Fibroblast of peridontal ligament (primary cell): ENCODE results near the gene RNF220.

Experiments
- DNase-seq: peaks from one replicate; pipeline ENCODE4 v3.0.0-alpha.2; 2010; ENCODE audit errors: extremely low read depth

The RNF220 gene

GRCh38 chr1:44652445-44653106 lies 247.5 kb downstream of the RNF220 start:
- peak; percentile 60 for DNase-seq

DNA sequence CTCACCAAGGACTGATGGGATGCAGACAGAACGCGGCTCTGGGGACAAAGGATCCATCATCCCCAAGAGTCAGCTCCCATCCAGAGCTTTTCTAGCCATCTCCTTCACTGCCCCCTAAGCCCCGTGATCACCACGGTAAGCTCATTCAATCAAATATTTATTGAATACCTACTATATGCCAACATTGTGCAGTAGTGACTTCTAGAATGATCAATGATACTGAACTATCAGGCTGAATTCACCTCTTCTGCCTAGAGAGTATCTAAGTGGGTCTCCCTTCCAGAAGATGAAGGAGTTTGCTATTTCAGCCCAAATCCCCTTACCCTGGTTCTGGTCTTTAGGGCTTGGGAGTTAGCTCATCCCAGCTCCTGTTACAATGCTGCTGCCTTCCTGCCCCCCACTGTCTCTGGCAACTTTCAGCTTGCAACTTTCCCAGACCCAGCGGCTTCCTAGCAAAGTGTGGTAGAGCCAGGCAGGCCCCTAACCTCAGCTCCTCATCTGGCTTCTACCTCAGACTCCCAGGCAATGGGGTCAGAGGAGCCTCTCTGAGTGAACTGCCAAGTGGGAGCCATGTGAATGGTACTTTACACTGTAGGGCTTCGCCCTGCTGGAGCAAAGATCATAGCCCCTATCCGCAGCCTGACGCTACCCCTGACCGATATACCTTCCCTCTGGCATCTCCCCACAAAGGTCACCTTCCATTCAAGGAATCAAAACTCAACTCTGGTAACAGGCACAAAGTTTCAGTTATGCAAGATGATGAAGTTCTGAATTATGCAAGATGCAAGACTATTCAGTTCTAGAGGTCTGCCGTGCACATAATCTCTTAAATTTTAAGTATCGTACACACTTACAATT lies 248.3 kb downstream of the RNF220 start:
- DNase-seq, result no peak

GRCh38 chr1:44654621-44655187 lies 249.6 kb downstream of the RNF220 start:
- DNase-seq, result no peak

DNA sequence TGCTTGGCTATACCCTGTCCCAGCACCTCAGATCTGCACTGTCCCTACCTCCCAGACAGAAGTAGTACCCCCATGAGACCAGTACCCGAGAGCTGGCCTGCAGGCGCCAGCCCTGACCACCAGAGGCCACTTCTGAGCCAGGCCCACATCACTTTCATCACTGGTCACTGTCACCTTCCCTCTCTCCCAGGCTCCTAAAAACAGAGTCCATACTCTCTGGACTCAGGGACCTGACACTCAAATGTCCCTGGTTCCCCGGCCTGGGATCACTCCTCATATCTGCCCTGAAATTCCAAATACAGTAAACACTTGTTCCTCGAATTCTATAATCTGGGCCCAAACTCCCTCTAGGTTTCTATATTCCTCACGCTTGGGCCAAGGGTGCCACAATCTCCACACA lies 250.6 kb downstream of the RNF220 start:
- DNase-seq, result peak; percentile 15

- DNase-seq, result no peak
Observed at GRCh38 chr1:44659566-44659965, 254.5 kb downstream of the RNF220 start.

GRCh38 chr1:44660176-44660575 lies 255.1 kb downstream of the RNF220 start:
- no peak for DNase-seq

GRCh38 chr1:44661781-44662682 lies 257.0 kb downstream of the RNF220 start:
- DNase-seq, result no peak

DNA sequence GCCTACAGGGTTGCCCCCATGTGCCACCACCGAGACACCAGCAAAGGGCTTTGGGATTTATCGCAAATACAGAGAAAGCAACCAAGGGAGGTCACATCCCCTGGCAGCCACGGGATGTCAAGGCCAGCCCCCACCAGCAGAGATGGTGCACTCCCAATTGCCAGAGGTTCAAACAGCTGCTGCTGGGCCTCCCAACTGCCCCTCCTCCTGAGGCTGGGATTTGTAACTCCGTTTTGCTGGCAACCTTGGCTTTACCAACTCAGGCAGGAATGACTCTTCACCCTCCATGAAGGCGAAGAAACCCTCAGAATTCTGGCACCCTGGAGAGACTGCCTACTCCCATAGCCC lies 257.6 kb downstream of the RNF220 start:
- DNase-seq, result no peak

GRCh38 chr1:44663417-44663816 lies 258.4 kb downstream of the RNF220 start:
- no peak for DNase-seq

DNA sequence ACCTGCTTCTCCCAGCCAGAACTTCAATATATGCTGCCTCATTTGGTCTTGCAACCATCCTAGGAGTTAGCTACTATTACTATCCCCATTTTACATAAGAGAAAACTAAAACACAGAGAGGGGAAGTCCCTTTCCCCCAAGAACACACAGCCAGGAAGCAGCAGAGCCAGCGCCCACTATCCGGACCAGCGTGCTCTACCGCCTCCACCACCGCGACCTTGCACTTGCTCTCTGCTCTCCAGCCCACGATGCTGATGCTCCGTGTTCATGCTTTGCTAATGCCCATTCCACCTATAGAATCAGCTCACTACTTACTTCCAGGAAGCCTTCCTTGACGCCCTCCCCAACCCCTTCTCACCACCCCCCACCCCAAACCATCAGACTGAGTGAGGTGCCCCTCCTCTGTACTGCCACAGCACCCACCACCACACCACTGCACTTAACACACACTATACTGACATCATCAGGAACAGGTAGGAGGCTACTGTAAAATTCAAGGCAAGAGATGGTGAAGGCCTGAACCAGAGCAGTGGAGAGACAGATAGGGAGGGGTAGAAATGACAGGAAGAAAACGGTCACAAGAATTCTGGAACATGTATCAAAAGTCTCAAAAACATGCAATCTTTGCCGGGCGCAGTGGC lies 259.8 kb downstream of the RNF220 start:
- no peak for DNase-seq

- peak; percentile 14 for DNase-seq
Observed at GRCh38 chr1:44666719-44667118, 261.7 kb downstream of the RNF220 start.

DNA sequence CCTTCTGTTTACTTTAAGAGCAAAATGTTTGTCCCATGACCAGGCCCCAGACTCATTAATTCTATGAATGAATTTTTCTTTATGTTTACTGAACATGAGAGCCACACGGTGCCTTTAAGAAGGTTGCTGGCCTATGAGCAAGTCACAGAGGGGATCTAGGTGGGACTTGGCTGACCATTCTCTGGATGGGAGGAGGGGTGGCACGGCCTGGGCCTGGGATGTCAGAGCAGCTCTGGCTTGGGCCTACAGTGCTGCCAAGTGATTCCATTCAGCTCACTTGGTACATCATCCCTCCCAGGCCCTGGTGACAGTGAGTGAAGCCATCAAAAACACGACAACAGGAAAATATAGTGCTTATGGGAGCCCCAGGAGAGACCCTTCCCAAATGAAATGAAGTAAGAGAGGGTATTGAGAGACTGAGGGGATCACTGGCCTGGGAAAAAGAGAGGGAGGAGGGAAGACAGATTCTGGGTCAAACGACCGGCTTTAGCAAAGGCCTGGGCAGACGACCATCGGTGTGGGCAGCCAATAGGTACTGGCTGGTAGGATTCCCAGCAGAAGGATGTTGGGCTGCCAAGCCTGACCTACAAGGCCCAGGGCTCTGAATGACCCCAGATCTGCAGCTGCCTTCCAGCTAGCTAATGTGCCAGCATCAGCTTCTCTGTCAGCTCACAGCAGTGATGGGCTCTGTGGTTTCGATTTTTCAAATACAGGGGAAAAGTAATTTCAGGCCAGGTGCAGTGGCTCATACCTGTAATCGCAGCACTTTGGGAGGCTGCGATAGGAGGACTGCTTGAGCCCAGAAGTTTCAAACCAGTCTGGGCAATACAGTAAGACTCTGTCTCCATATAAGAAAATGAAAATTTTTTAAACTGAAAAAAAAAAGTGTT lies 265.9 kb downstream of the RNF220 start:
- DNase-seq, result no peak

- peak; percentile 48 for DNase-seq
Observed at GRCh38 chr1:44672254-44672955, 267.4 kb downstream of the RNF220 start.

DNA sequence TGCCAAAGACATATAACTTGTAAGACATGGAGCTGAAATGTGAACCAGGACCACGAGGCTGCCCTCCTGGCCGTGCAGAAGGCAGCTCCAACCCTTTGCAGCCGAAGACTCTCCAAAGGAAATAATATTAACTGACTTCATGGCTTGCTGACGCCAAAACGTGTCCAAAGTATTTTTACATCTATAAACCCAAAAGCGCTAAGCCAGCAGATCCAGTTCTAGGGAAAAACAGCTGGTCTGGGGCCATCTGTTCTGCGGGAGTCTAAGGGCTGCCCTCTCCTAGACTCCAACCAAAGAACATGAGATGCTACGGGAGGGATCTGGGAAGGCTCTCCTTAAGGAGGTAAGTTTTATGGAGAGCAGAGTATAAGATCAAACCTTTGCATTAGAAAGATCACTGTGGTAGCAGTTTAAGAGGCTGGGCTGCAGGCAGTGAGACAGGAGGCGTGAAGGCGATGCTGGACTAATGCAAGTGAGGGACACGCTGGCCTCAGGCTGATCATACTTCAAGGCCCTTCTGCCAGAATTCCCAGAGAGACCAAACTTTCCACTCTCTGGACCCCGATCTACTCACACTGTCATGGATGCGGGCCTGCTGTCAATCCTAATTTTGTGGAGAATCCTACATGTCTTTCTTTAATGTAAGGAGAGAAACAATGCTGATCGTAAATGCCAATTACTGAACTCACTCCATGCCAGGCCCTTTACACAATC lies 268.1 kb downstream of the RNF220 start:
- no peak for DNase-seq

DNA sequence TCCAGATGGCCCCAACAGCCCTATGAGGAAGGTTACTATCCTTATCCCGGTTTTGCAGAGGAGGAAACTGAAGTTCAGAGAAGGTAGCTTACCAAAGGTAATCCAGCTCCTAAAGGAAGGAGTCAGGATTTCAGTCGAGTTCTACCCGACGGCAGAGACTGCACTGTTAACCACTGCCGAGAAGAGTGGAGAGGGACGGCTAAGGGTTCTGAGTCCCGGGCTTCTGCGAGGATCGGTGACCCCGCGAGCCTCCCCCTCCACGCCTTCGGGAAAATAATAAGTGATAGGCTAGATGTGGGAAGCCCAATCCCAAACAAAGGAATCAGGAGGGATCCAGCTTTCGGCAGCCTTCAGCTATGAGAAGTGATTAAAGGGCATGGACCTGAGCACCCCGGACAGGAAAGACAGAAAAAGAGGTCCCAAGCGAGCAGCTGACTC lies 268.6 kb downstream of the RNF220 start:
- DNase-seq, result no peak

DNA sequence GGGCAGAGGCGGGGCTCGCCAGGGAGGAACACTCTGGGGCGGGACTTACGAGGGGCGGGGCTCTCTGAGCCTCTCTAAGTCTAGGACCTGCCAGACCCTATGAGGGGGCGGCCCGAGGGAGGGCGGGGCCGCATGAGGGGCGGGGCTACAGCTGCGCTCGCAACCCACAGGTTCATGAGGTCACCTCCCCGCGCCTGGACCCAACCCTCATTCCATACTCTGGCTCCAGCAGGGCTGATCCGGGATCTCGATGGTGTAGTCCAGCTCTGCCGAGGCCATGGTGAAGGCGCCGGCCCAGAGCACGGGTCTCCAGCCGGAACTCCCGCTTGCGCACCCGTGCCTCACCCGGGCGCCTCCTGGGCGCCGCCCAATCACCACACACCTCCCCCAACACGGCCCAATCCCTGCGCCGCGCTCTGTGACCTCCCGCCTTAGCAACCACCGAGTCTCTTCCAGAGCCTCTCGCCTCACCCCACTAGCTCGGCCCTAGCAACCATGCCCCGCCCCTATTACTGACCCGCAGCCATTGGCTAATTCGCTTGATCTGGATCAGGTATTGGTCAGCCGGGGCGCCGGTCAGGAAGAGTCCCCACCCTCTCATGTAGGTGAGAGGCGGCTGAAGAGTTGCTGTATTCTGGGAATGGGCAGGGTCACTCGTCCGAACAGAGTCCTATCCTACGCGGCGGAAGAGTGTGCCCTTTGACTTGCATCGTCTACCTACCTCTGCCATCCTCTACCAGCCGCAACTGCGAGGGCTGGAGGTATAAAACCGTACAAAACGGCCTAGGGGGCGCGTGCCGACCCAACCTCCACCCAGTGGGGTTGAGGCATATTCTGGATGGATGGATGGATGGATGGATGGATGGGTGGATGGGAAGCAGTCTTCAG lies 269.3 kb downstream of the RNF220 start, which contains the start of the genes ARMH1 and TMEM53:
TSS of gene ARMH1 (plus strand) at position 602 of the 888 bp plus-strand sequence. CDS start 14,984 bp downstream, outside the sequence.
TSS of gene TMEM53 (minus strand) at position 369 of the 888 bp plus-strand sequence. CDS start at position 279, 90 bp downstream.
- DNase-seq, result peak; percentile 99

- no peak for DNase-seq
Observed at GRCh38 chr1:44675186-44675585, 270.1 kb downstream of the RNF220 start.
